Stimulated activated CD4-positive, alpha-beta T cell treated with anti-CD3 and anti-CD28 coated beads, Interleukin-12 subunit alpha, Interleukin-12 subunit beta, amount 100 ng/mL, for 4 hours (primary cell): ENCODE data around the gene GNAI3.

Experiments used
- DNase-seq: peaks from one replicate; pipeline ENCODE4 v3.0.0-alpha.2; 2020

Gene GNAI3

GRCh38 chr1:109527098-109527811 is 21.2 kb upstream of the GNAI3 start:
- DNase-seq, result no peak

- DNase-seq, result no peak
Measured at GRCh38 chr1:109527846-109528695, 20.3 kb upstream of the GNAI3 start.

- no peak for DNase-seq
Measured at GRCh38 chr1:109528712-109529111, 19.7 kb upstream of the GNAI3 start.

GRCh38 chr1:109529881-109530456 is 18.4 kb upstream of the GNAI3 start:
- no peak for DNase-seq

GRCh38 chr1:109530457-109531087 is 17.8 kb upstream of the GNAI3 start:
- DNase-seq, result no peak

GRCh38 chr1:109531380-109531779 is 17.0 kb upstream of the GNAI3 start:
- no peak for DNase-seq

GRCh38 chr1:109531826-109532364 is 16.5 kb upstream of the GNAI3 start:
- DNase-seq, result no peak

- DNase-seq, result peak; percentile 87
Measured at GRCh38 chr1:109532365-109533136, 15.9 kb upstream of the GNAI3 start.

- DNase-seq, result no peak
Measured at GRCh38 chr1:109534307-109534858, 14.0 kb upstream of the GNAI3 start.

GRCh38 chr1:109535481-109535880 is 12.9 kb upstream of the GNAI3 start:
- no peak for DNase-seq

- DNase-seq, result no peak
Measured at GRCh38 chr1:109535971-109536491, 12.4 kb upstream of the GNAI3 start.

GRCh38 chr1:109537450-109538178 is 10.8 kb upstream of the GNAI3 start:
- no peak for DNase-seq

- no peak for DNase-seq
Measured at GRCh38 chr1:109538827-109539555, 9.4 kb upstream of the GNAI3 start.

- no peak for DNase-seq
Measured at GRCh38 chr1:109539676-109540075, 8.7 kb upstream of the GNAI3 start, which contains the start of gene GPR61. Gene GPR61, plus strand, starts transcription at chr1:109539872. Its CDS starts 3,151 bp downstream, at chr1:109543023.

GRCh38 chr1:109541102-109541501 is 7.3 kb upstream of the GNAI3 start:
- no peak for DNase-seq

- no peak for DNase-seq
Measured at GRCh38 chr1:109542657-109543056, 5.8 kb upstream of the GNAI3 start.

GRCh38 chr1:109543283-109543987 is 5.0 kb upstream of the GNAI3 start:
- no peak for DNase-seq

- no peak for DNase-seq
Measured at GRCh38 chr1:109543988-109544735, 4.3 kb upstream of the GNAI3 start.
